Measurements from ENCODE around the gene XPO6. TPM values are rescaled to one million over a fixed set of nuclear protein-coding genes. Genes with fewer than 3 reads are reported as not detected.

The XPO6 gene
- total RNA-seq, 4 donors from 2014 or later: 94.7 to 272 (median 130) TPM

DNA sequence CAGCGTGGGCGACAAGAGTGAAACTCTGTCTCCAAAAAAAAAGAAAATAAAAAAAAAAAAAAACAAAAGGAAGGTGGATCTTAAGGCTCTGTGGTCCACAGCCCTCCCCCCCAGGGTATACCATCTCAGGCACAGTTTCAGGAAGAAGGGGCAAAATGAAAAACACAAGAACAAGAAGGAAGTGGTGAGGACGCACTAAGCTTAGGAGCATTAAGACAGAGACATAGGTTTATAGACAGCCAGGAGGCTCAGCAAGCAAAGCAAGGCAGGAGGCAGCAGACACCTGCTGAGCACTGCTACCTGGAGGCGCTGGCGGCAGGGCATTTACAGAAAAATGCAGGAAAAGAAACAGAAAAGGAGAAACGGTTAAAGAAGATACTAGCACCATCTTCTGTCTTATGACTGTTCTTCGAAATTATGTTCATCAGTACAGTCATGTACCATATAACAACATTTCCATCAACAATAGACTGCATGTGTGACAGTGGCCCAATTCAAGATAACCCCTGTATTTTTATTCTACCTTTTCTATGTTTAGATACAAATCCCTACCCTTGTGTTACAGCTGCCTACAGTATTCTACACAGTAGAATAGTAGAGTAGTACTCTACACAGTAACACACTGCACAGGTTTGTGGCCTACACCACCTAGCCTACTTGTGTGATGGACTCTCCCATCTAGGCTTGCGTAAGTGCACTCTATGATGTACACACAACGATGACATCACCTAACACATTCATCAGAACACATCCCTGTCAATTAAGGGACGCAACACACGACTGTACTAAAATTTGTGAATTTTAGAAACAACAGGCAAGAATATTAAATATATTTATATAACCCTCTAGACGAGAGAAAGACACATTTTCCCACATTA lies 62.5 kb downstream of the XPO6 start:
- Histone ChIP-seq H3K36me3 (peaks cover 0 to 76% (median 0%) of the 10 kb centered on the region in 3 donors), H3K27me3 (no peaks in the 10 kb centered on the region), H3K4me3 (no peak overlapping the region), H3K27ac (peak overlapping the region in 1 of 4 donors; percentile 50), H3K9me3 (no peaks in the 10 kb centered on the region), H3K4me1 (no peaks in the 10 kb centered on the region)
- TF ChIP-seq POLR2A (IDR thresholded peaks at IDR 0.05): no peak
- TF ChIP-seq, protein P1, sequence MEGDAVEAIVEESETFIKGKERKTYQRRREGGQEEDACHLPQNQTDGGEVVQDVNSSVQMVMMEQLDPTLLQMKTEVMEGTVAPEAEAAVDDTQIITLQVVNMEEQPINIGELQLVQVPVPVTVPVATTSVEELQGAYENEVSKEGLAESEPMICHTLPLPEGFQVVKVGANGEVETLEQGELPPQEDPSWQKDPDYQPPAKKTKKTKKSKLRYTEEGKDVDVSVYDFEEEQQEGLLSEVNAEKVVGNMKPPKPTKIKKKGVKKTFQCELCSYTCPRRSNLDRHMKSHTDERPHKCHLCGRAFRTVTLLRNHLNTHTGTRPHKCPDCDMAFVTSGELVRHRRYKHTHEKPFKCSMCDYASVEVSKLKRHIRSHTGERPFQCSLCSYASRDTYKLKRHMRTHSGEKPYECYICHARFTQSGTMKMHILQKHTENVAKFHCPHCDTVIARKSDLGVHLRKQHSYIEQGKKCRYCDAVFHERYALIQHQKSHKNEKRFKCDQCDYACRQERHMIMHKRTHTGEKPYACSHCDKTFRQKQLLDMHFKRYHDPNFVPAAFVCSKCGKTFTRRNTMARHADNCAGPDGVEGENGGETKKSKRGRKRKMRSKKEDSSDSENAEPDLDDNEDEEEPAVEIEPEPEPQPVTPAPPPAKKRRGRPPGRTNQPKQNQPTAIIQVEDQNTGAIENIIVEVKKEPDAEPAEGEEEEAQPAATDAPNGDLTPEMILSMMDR (IDR thresholded peaks at IDR 0.05): no peak
- DNase-seq: peak in 1 of 3 donors; percentile 48

DNA sequence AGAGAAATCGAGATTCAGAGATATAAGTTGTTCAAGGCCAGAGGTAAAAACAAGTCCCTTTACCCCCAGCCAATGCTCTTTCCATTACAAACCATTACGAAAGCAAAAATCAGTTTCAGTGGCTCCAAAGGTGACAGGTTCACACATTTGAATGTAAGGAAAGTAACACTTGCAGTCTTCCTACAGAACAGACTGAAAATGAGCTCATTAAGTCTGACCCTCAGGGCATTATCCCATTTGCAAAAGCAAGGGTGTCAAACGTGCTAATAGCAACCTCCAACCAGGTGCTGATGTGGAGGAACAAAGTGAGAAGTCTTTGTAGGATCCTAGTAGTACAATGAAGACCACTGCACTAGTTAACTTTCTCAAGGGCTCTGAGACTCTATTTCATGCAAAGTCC lies 65.2 kb downstream of the XPO6 start:
- TF ChIP-seq POLR2A (IDR thresholded peaks at IDR 0.05): no peak
- TF ChIP-seq, protein P1 (IDR thresholded peaks at IDR 0.05): no peak
- H3K27me3 ChIP-seq: no peaks in the 10 kb centered on the region

DNA sequence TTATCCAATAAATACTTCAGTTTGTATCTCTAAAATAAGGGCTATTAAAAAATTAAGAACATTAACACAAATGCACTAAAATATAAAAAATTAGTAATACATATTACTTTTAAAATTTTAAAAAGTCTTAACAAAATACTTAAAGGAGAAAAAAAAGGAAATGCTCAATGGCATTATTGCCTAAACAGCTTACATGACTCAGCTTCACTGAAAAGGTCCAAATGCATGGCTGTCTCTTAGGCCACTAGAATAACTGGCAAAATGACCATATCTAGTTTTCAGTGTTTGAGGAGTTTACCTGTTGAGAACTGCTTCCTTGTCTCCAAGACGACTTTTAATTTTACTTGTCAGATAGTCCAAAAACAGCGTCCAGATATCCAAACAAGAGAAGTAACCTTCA lies 66.0 kb downstream of the XPO6 start:
- TF ChIP-seq, protein P1 (IDR thresholded peaks at IDR 0.05): no peak
- no peak for TF ChIP-seq POLR2A (IDR thresholded peaks at IDR 0.05)
- no peak for DNase-seq
- H3K4me1 ChIP-seq: peaks cover 0 to 8% (median 2%) of the 10 kb centered on the region in 4 donors
- no peak overlapping the region for H3K4me3 ChIP-seq
- peak overlapping the region in 1 of 4 donors; percentile 90 for H3K27ac ChIP-seq
- no peaks in the 10 kb centered on the region for H3K27me3 ChIP-seq
- H3K9me3 ChIP-seq: no peaks in the 10 kb centered on the region
- peaks cover 0 to 63% (median 0%) of the 10 kb centered on the region in 3 donors for H3K36me3 ChIP-seq

More for the DNA sequence above, 65.2 kb downstream of the XPO6 start:
- peaks cover 0 to 8% (median 2%) of the 10 kb centered on the region in 4 donors for H3K4me1 ChIP-seq
- H3K4me3 ChIP-seq: no peak overlapping the region
- H3K27ac ChIP-seq: peak overlapping the region in 1 of 4 donors; percentile 90
- DNase-seq: no peak
- H3K36me3 ChIP-seq: peaks cover 0 to 71% (median 0%) of the 10 kb centered on the region in 3 donors
- H3K9me3 ChIP-seq: no peaks in the 10 kb centered on the region

DNA sequence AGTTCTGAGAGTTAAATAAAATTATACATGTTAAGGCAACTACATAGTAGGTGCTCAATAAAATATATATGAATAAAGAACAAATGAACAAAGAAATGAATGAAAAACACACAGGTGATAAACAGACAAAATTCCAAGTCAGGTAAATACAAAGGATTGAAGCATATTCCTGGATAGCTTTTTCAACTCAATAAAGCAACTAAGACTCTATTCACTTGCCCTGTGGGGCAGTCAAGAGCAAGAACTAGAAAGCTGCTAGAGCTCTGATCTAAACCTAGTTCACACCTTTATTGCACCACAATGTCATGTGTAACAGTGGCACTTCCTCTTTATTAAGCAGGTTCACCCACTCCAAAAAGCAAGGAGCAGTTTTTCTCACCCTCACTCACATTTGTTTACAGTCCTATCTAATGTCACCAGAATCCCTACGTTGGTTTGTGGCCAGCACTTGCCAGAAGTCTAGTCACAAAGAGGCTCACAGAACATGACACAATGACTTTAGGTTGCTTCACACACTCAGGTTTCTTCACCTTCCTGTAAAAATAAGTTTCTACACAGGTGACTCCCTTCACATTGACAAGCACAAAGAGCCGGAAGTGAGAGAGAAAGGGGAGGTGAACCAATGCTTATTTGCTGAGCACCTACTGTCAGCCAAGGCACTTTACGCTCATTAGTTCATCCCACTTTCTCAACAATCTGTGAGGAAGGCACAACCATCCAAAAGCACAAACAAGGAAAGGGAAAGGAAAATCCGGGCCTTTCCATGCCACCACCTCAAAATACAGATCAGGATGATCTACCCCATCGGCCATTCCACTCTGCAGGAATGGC lies 70.8 kb downstream of the XPO6 start:
- peaks cover 0 to 30% (median 0%) of the 10 kb centered on the region in 3 donors for H3K36me3 ChIP-seq
- H3K4me3 ChIP-seq: peak overlapping the region in 3 of 4 donors; percentile 13 to 36 (median 18)
- H3K9me3 ChIP-seq: no peaks in the 10 kb centered on the region
- H3K27ac ChIP-seq: peak overlapping the region; percentile 80 to 90 (median 87)
- H3K27me3 ChIP-seq: no peaks in the 10 kb centered on the region
- peak in 1 of 2 donors; percentile 37 for TF ChIP-seq POLR2A (IDR thresholded peaks at IDR 0.05)
- TF ChIP-seq, protein P1 (IDR thresholded peaks at IDR 0.05): peak in 3 of 6 experiments; percentile 17 to 22 (median 21)
- peaks cover 0 to 16% (median 2%) of the 10 kb centered on the region in 4 donors for H3K4me1 ChIP-seq
- DNase-seq: peak in 2 of 3 donors; percentile 71 to 82

DNA sequence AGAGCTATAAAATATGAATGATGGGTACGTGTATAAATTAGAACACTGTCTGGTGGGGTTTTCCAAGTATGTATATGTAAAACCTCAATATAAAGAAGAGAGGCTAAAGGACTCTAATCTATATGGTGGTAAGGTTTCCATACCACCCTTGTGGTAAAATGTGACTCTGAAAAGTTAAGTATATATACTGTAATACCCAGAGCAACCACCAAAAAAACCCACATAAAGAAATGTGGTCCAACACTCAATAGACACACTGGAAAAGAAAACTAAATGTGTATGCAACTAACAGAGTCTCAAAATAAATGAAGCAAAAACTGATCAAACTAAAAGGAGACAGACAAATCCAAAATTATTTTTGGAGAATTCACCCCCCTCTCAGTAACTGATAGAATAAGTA lies 72.2 kb downstream of the XPO6 start:
- H3K27ac ChIP-seq: peak overlapping the region in 1 of 4 donors; percentile 48
- H3K4me1 ChIP-seq: peaks cover 0 to 16% (median 2%) of the 10 kb centered on the region in 4 donors
- no peaks in the 10 kb centered on the region for H3K27me3 ChIP-seq
- peaks cover 0 to 33% (median 0%) of the 10 kb centered on the region in 3 donors for H3K36me3 ChIP-seq
- TF ChIP-seq, protein P1 (IDR thresholded peaks at IDR 0.05): peak in 3 of 6 experiments; percentile 14 to 61 (median 17)
- no peak for TF ChIP-seq POLR2A (IDR thresholded peaks at IDR 0.05)
- no peaks in the 10 kb centered on the region for H3K9me3 ChIP-seq
- H3K4me3 ChIP-seq: no peak overlapping the region
- no peak for DNase-seq
